Activated T-cell treated with anti-CD3 and anti-CD28 coated beads, Interleukin-2, amount 50 U/mL, for 72 hours (primary cell): ENCODE measurements around the gene RNPEP. TPM values are rescaled to one million over a fixed set of nuclear protein-coding genes. Genes with fewer than 3 reads are reported as not detected.

ENCODE experiments used
- ATAC-seq, 2 donors: fragments of 150-1000 bp; cut with Tn5 transposase; replicated peaks in 1 of 2; 2 replicates each; pipeline ENCODE4 v1.10.0; 2021; ENCODE audit warnings: moderate library complexity in 2 of 2, mild to moderate bottlenecking in 1 of 2
- DNase-seq, 2 donors: peaks; one replicate each; pipeline ENCODE4 v3.0.0; 2021 to 2022; ENCODE audit warnings: mixed read lengths in 1 of 2
- H3K27ac Mint-ChIP-seq: one replicate; pipeline ENCODE4 v1.8.0; 2022; ENCODE audit warnings: mild to moderate bottlenecking, moderate library complexity, mixed read lengths
- H3K27me3 Mint-ChIP-seq: one replicate; pipeline ENCODE4 v1.8.0; 2022; ENCODE audit warnings: low read depth, mixed read lengths
- H3K36me3 Mint-ChIP-seq, 2 donors: one replicate each; pipeline ENCODE4 v1.8.0; 2022; ENCODE audit warnings: mixed read lengths in 2 of 2, mild to moderate bottlenecking in 1 of 2; ENCODE audit not compliant: insufficient read depth in 2 of 2
- H3K4me1 Mint-ChIP-seq: one replicate; pipeline ENCODE4 v1.8.0; 2022; ENCODE audit warnings: low read depth, mixed read lengths
- H3K4me3 Mint-ChIP-seq, 2 donors: one replicate each; pipeline ENCODE4 v1.8.0; 2022; ENCODE audit warnings: mild to moderate bottlenecking in 2 of 2, mixed read lengths in 2 of 2, moderate library complexity in 2 of 2
- H3K9me3 Mint-ChIP-seq, 2 donors: one replicate each; pipeline ENCODE4 v1.8.0; 2022; ENCODE audit warnings: mixed read lengths in 2 of 2
- total RNA-seq, 2 donors: library from RNA; stranded (reverse); gene quantifications; one replicate each; pipeline ENCODE4 v1.2.3, GENCODE V29; 2022

The RNPEP gene
- total RNA-seq, 2 donors from 2014 or later = 43.2 to 46.4 TPM

GRCh38 chr1:201982082-201982622 lies 296 bp upstream of the RNPEP start:
- Mint-ChIP-seq H3K27ac (peak overlapping the region; percentile 82), H3K9me3 (no peaks in the 10 kb centered on the region), H3K4me1 (peaks cover 24% of the 10 kb centered on the region), H3K27me3 (no peaks in the 10 kb centered on the region), H3K4me3 (peak overlapping the region; percentile 93), H3K36me3 (peaks cover 3 to 5% of the 10 kb centered on the region in 2 donors)
- DNase-seq (peak; percentile 69 to 77), ATAC-seq (no peak)

DNA sequence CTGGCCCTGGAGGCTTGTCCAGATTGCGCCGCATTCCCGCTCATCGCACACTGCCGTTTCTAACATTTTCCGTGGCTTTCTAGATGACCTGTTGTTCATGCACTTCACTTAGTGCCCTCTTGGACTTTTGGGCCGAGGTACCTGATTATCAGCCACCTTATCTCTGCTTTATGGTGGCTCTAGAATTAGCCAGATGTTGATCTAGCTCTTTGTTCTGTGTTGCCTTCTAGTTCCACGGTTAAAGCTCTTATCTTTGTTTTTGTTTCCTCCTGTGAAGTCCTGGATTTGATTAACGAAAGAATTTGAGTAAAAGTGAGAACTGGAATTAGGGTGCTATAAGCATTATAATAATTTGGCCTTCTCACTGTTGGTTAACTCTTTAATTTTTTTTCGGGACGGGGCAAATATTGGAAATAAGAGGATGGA lies 945 bp downstream of the RNPEP start:
- Mint-ChIP-seq H3K9me3 (no peaks in the 10 kb centered on the region), H3K36me3 (peaks cover 3 to 5% of the 10 kb centered on the region in 2 donors), H3K4me1 (peaks cover 24% of the 10 kb centered on the region), H3K27ac (peak overlapping the region; percentile 68), H3K4me3 (peak overlapping the region; percentile 96 to 99), H3K27me3 (no peaks in the 10 kb centered on the region)
- no peak for DNase-seq
- ATAC-seq = no peak

GRCh38 chr1:201984446-201984845 lies 2.0 kb downstream of the RNPEP start:
- H3K27me3 Mint-ChIP-seq = no peaks in the 10 kb centered on the region
- DNase-seq (no peak), ATAC-seq (no peak)
- H3K4me1 Mint-ChIP-seq = peaks cover 24% of the 10 kb centered on the region
- no peak overlapping the region for H3K27ac Mint-ChIP-seq
- H3K9me3 Mint-ChIP-seq = no peaks in the 10 kb centered on the region
- H3K36me3 Mint-ChIP-seq = peaks cover 3 to 5% of the 10 kb centered on the region in 2 donors
- H3K4me3 Mint-ChIP-seq = peak overlapping the region in 1 of 2 donors; percentile 96

DNA sequence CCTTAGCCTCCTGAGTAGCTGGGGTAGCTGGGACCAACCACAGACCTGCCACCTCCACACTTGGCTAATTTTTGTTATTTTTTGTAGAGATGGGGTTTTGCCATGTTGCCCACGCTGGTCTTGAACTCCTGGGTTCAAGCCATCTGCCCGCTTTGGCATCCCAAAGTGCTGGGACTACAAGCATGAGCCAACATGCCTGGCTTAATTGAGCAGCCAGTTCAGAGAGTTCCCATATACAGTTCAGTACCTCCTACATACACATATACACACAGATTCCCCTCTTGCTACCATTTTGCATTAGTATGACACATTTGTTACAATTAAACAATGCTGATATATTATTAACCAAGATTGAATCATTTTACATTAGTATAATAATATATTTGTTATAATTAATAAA lies 2.9 kb downstream of the RNPEP start:
- H3K36me3 Mint-ChIP-seq = peaks cover 3 to 5% of the 10 kb centered on the region in 2 donors
- no peak for DNase-seq
- no peaks in the 10 kb centered on the region for H3K9me3 Mint-ChIP-seq
- H3K4me3 Mint-ChIP-seq = no peak overlapping the region
- no peak overlapping the region for H3K27ac Mint-ChIP-seq
- H3K4me1 Mint-ChIP-seq = peaks cover 24% of the 10 kb centered on the region
- no peaks in the 10 kb centered on the region for H3K27me3 Mint-ChIP-seq
- no peak for ATAC-seq

- no peak overlapping the region for H3K27ac Mint-ChIP-seq
- H3K9me3 Mint-ChIP-seq = no peaks in the 10 kb centered on the region
- no peaks in the 10 kb centered on the region for H3K27me3 Mint-ChIP-seq
- peaks cover 0 to 8% of the 10 kb centered on the region in 2 donors for H3K36me3 Mint-ChIP-seq
- DNase-seq (no peak), ATAC-seq (no peak)
- H3K4me3 Mint-ChIP-seq = no peak overlapping the region
- H3K4me1 Mint-ChIP-seq = peaks cover 13% of the 10 kb centered on the region
Observed at GRCh38 chr1:201988601-201989000, 6.2 kb downstream of the RNPEP start.

- no peak overlapping the region for H3K27ac Mint-ChIP-seq
- H3K36me3 Mint-ChIP-seq = peaks cover 3 to 8% of the 10 kb centered on the region in 2 donors
- no peaks in the 10 kb centered on the region for H3K9me3 Mint-ChIP-seq
- no peak for DNase-seq
- no peaks in the 10 kb centered on the region for H3K27me3 Mint-ChIP-seq
- ATAC-seq = no peak
- H3K4me1 Mint-ChIP-seq = peaks cover 4% of the 10 kb centered on the region
- H3K4me3 Mint-ChIP-seq = no peak overlapping the region
Observed at GRCh38 chr1:201989354-201990128, 7.1 kb downstream of the RNPEP start.

- Mint-ChIP-seq H3K4me1 (no peaks in the 10 kb centered on the region), H3K27ac (no peak overlapping the region), H3K4me3 (no peak overlapping the region), H3K27me3 (no peaks in the 10 kb centered on the region), H3K36me3 (peaks cover 3 to 8% of the 10 kb centered on the region in 2 donors), H3K9me3 (no peaks in the 10 kb centered on the region)
- DNase-seq = no peak
- no peak for ATAC-seq
Observed at GRCh38 chr1:201990427-201990826, 8.0 kb downstream of the RNPEP start.

DNA sequence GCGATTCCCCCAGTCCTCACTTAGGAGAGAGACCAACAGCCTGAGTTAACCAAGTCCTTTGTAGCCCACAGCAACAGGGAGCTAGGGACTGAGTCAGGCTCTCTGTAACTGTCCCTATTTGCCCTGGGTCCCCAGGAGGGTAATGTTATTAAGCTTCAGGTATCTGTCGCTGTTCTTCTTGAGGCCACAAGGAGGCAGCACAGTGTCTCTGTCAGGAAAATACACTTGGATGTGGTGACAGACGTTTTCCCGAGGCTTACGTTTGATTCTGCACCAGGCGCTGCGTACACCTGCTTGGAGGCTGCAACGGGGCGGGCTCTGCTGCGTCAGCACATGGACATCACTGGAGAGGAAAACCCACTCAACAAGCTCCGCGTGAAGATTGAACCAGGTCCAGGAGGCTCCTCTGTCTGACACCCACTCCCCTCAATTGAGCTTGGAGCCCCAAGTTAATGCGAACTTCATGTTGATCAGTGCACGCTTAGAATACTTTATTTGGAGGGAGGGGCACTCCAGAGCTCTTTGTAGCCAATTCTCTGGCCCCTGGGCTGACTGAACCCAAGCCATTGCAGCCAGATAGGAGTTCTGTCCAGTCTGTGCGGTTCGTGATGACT lies 17.3 kb downstream of the RNPEP start:
- no peak overlapping the region for H3K4me3 Mint-ChIP-seq
- no peak overlapping the region for H3K27ac Mint-ChIP-seq
- H3K36me3 Mint-ChIP-seq = peaks cover 0 to 4% of the 10 kb centered on the region in 2 donors
- no peaks in the 10 kb centered on the region for H3K4me1 Mint-ChIP-seq
- DNase-seq (peak in 1 of 2 donors; percentile 16), ATAC-seq (peak; percentile 60 to 69)
- H3K9me3 Mint-ChIP-seq = no peaks in the 10 kb centered on the region
- no peaks in the 10 kb centered on the region for H3K27me3 Mint-ChIP-seq

GRCh38 chr1:202002507-202002906 lies 20.1 kb downstream of the RNPEP start:
- H3K27ac Mint-ChIP-seq = no peak overlapping the region
- no peak overlapping the region for H3K4me3 Mint-ChIP-seq
- no peak for ATAC-seq
- H3K36me3 Mint-ChIP-seq = peaks cover 0 to 4% of the 10 kb centered on the region in 2 donors
- no peak for DNase-seq
- no peaks in the 10 kb centered on the region for H3K4me1 Mint-ChIP-seq
- H3K27me3 Mint-ChIP-seq = no peaks in the 10 kb centered on the region
- H3K9me3 Mint-ChIP-seq = no peaks in the 10 kb centered on the region

GRCh38 chr1:202004711-202005110 lies 22.3 kb downstream of the RNPEP start:
- H3K27ac Mint-ChIP-seq = no peak overlapping the region
- H3K4me3 Mint-ChIP-seq = no peak overlapping the region
- no peaks in the 10 kb centered on the region for H3K4me1 Mint-ChIP-seq
- DNase-seq = no peak
- no peaks in the 10 kb centered on the region for H3K27me3 Mint-ChIP-seq
- no peaks in the 10 kb centered on the region for H3K9me3 Mint-ChIP-seq
- ATAC-seq = no peak
- peaks cover 0 to 3% of the 10 kb centered on the region in 2 donors for H3K36me3 Mint-ChIP-seq

- H3K27ac Mint-ChIP-seq = no peak overlapping the region
- no peaks in the 10 kb centered on the region for H3K4me1 Mint-ChIP-seq
- DNase-seq (no peak), ATAC-seq (no peak)
- H3K9me3 Mint-ChIP-seq = no peaks in the 10 kb centered on the region
- peaks cover 0 to 2% of the 10 kb centered on the region in 2 donors for H3K36me3 Mint-ChIP-seq
- H3K27me3 Mint-ChIP-seq = no peaks in the 10 kb centered on the region
- H3K4me3 Mint-ChIP-seq = no peak overlapping the region
Observed at GRCh38 chr1:202005958-202006357, 23.5 kb downstream of the RNPEP start.

DNA sequence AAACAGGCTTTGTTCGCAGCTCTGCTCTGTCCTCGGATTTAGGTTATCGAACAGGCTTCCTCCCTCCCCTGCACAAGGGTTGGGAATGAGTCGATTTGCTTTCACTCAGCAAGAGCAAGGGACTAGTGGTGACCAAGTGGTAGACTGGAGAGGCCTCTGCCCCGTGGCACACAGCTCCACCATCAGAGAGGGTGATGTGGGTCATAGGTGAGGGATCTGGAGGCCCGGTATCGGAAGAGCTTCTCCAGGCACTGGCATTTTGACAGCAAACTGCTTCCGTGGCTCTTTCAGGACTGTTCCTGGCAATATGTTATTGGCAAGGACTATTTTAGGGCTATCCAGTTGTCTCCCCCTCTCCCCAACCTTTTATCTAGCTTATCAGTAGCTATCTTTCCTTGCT lies 24.9 kb downstream of the RNPEP start:
- no peak overlapping the region for H3K27ac Mint-ChIP-seq
- H3K27me3 Mint-ChIP-seq = no peaks in the 10 kb centered on the region
- peaks cover 0 to 2% of the 10 kb centered on the region in 2 donors for H3K36me3 Mint-ChIP-seq
- ATAC-seq (no peak), DNase-seq (no peak)
- H3K9me3 Mint-ChIP-seq = no peaks in the 10 kb centered on the region
- H3K4me1 Mint-ChIP-seq = no peaks in the 10 kb centered on the region
- H3K4me3 Mint-ChIP-seq = no peak overlapping the region

DNA sequence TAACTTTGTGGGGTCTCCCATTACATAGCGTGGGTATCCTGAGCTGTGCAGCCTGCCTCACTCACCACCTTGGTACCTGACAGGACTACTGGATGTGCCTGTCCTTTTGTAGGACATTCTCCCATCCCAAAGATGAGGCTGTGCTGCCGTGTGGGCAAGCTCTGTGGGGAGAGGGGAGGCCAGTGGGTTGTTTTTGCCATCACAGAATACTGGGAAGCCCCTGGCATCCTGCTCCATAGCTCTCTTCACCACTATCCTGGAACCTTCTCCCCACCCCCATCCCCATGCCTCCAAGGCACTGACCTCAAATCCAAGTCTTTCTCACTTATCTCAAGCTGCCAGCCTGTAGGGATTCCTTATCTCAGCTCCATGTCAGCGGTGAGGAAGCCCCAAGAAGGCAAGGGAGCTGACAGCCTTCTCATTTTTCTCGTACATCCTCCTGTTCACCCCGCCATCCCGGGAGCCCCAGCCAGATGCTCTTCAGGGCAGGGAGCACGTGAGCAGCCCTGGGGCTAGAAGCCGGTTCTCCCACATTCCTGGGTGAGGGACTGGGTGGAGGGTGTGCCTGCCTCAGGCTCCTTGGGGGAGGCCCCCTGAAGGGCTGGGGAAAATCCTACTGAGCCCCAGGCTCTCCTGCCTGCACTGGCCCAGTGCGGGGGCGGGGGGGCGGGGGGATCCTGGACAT lies 25.5 kb downstream of the RNPEP start:
- Mint-ChIP-seq H3K4me3 (no peak overlapping the region), H3K27ac (no peak overlapping the region), H3K36me3 (peaks cover 0 to 2% of the 10 kb centered on the region in 2 donors), H3K9me3 (no peaks in the 10 kb centered on the region), H3K27me3 (no peaks in the 10 kb centered on the region), H3K4me1 (no peaks in the 10 kb centered on the region)
- ATAC-seq (no peak), DNase-seq (no peak)
